ENCODE measurements around the gene KDM5B. TPM values are rescaled to one million over a fixed set of nuclear protein-coding genes. Genes with fewer than 3 reads are reported as not detected.

The KDM5B gene
- total RNA-seq, 4 donors from 2014 or later: 40.8 to 69.7 (median 45.7) TPM

DNA sequence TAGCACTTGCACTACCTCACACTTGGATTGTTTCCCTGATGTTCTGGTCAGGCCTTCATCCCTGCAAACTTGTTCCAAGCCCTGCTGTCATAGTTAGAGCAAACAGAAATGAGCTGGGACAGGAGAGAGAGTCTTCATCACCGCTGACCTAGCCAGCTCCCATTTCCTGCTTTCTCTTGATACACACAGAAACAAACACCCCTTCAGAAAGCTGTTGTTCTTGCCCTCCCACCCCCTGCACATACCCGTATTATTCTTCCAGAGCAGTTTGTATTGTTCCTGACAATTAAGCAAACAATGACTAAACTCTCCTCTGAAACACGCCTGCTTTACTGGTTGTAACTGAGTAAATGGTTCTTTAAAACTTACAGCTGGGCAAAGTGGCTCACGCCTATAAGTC, 95.1 kb downstream of the KDM5B start:
- DNase-seq (ENCODE audit: low spot score) (no peak), ATAC-seq (ENCODE audit: low FRiP score) (no peak)
- TF ChIP-seq, protein P1, sequence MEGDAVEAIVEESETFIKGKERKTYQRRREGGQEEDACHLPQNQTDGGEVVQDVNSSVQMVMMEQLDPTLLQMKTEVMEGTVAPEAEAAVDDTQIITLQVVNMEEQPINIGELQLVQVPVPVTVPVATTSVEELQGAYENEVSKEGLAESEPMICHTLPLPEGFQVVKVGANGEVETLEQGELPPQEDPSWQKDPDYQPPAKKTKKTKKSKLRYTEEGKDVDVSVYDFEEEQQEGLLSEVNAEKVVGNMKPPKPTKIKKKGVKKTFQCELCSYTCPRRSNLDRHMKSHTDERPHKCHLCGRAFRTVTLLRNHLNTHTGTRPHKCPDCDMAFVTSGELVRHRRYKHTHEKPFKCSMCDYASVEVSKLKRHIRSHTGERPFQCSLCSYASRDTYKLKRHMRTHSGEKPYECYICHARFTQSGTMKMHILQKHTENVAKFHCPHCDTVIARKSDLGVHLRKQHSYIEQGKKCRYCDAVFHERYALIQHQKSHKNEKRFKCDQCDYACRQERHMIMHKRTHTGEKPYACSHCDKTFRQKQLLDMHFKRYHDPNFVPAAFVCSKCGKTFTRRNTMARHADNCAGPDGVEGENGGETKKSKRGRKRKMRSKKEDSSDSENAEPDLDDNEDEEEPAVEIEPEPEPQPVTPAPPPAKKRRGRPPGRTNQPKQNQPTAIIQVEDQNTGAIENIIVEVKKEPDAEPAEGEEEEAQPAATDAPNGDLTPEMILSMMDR (IDR thresholded peaks at IDR 0.05): no peak

DNA sequence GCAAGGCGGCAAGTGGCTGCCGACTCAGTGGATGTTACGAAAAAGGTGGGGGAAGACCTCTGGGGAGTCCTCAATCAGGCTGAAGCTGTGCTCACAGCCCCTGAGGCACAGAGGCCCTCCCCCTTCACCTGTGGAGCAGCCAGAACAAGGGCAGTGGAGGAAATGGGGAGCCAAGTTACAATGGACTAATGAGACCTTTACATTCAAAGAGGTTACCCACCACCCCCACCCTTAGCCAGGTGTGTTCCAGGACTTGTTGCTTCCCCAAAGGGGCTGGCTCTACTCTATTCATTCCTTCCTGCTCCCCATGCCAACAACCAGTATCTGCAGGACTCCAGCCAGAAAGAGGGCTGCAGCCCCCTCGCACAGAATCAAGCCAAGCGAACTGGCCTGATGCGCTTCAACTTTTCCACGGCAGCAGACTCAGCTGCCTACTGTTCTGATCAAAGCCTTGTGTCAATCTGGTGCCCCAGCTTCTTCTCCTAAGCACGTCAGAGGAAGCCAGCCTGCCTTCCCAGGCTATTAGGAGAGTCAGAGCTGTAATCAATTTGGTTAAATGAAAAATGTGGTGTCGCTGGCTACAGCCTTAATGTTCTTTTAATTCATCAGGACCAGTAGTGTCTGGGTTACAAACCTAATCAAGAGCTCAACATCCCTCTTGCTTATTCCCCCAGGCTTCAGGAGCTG, 96.1 kb downstream of the KDM5B start:
- ATAC-seq (ENCODE audit: low FRiP score) (no peak), DNase-seq (ENCODE audit: low spot score) (no peak)
- TF ChIP-seq, protein P1 (IDR thresholded peaks at IDR 0.05): no peak

DNA sequence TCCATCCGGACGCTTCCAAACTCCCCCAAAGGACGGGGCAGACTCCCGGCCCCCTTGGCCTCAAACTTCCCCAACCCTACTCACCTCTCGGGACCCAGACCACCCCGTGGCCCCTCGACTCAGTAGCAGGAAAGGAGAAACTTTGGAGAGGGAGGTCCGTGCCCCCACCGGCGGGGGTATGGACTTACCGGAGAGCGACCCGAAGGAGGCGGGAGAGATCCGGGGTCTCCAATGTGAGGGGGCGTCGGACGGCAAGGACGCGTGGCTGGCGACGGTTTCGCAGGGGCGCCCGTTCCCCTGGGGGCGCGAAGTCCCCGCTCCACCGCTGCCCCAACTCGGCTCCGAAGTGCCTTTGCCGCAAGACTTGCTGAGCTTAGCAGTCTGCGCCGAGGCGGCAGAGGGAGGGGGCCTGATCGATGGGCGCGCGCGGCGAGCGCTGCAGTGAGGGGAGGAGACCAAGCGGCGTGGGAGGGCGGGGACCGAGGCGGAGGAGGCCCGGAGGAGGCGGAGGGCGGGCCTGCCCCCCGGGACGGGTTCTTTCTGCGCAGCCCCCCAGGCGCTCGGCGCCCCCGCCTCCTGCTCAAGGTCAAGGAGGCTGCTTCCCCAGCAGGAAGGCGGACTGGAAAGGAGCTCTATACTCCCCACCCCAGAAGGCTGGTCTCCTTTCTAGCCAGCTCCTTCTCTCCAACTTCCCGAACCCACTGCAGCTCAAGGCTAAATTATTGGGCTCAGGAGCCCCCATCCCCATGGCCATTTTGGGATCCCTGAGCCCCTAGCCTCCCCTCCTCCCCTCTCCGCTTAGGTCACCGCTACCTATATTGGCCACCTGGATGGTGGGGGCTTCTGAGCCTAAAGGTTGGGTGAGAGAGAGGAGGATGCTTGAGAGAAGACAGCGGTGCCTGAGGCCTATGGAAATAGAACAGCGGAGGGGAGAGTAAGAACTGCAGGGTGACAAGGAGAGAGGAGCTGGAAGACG, 97.9 kb downstream of the KDM5B start, which contains the start of gene SYT2:
Gene SYT2, minus strand, starts transcription at position 385 of the 976 bp plus-strand sequence. CDS start 104,682 bp downstream, outside the sequence.
- DNase-seq (ENCODE audit: low spot score) (no peak), ATAC-seq (ENCODE audit: low FRiP score) (no peak)
- TF ChIP-seq, protein P1 (IDR thresholded peaks at IDR 0.05): no peak

DNA sequence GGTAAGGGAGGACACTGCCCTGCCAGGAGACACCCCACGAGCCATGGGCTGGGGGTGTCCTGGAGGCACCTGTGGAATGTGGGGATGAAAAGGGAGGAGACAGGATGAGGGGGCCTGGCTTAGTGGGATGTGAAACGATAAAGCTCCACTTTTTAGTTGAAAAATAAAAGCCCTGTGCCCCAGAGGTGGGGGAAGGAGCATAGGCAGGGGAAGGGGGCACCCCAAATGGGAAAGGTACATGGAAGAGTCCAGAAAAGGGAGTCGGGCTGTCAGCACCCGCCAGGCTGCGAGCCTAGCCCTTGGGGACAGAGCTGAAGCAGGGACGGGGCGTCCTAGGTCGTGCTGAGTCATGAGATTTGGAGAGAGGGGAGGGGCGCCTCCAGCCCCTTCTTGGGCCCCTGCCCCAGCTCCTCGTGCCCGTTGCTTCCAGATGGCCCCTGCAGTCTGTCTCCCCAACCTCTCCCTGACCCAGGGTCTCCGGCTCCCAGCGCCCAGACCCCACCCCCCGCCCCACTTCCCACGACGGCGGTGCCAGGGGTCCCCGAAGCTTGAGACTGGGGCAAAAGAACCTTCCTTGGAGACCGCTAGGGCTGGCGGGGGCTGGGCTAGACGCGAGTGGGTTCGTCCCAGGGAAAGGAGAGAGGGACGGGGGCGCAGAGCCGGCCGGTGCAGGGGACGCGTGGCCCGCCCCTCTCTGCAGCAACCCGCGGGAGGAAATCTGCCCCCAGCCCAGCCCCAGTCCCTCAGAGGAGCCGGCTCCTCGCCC, 98.8 kb downstream of the KDM5B start:
- TF ChIP-seq, protein P1 (IDR thresholded peaks at IDR 0.05): no peak
- ATAC-seq (ENCODE audit: low FRiP score) (no peak), DNase-seq (ENCODE audit: low spot score) (no peak)

DNA sequence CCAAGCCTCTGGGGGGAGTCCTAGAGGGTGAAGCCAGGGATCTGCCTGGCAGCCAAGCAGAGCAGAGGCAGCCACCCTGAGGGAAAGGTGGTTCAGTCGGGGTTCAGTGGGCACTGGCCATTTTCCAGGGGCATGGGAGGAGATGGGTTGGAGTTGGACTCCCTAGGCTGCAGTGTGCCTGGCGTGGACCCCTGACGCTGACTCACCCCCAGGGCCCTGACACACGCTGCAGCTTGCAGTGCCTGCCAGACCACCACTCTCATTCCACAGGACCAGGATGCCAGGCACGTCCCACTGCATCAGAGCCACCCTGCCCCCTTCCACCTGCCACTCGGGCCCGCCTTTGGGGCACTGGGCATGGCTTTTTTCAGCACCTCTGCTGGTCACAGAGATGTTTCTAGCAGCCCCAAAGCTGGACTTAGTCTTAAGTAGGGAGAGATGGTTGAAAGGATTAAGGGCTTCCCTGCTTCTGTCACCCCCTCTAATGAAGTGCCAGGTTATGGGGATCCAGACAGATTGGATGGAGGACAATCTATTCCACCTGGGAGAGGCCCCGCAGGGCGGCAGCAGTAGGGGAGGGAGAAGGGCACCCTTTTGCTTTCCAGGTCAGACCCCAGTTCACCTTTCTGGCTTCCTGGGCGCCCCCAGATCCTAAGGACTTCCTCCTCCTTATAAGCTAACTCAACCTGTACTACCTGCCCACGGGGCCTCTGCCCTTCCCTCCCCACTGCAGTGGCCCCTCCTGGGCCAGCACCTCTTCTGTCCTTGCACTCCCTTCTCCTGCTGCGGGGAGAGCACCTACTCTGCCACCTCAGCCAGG, 99.6 kb downstream of the KDM5B start:
- TF ChIP-seq, protein P1 (IDR thresholded peaks at IDR 0.05): no peak
- no peak for DNase-seq (ENCODE audit: low spot score)
- no peak for ATAC-seq (ENCODE audit: low FRiP score)

DNA sequence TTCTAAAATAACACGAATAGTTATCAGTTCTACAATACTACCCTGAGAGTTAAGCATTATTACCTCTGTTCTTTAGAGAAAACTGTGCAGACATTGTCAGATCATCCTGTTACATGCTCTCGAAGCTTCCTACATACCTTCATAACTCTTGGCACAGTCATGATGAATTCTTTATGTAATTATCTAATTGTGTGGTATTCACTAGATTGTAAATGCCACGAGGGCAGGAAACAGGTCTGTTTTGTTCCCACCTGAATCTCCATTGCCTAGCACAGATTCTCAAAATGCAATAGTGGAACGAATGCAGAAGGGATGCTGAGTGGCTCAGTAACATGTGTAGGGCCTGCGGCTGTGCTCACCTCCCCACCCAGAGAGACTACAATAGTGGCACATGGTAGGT, 101.4 kb downstream of the KDM5B start:
- no peak for ATAC-seq (ENCODE audit: low FRiP score)
- TF ChIP-seq, protein P1 (IDR thresholded peaks at IDR 0.05): no peak

More for the DNA sequence above, 101.4 kb downstream of the KDM5B start:
- no peak for DNase-seq (ENCODE audit: low spot score)
